Right ventricle myocardium superior (tissue), 1 donor: ENCODE measurements around the gene TMEM245. TPM values are rescaled to one million over a fixed set of nuclear protein-coding genes. Genes with fewer than 3 reads are reported as not detected.

Experiments
- ATAC-seq: fragments of 200-7000 bp; cut with Tn5 transposase; one replicate; pipeline ENCODE4 v1.9.1; 2020; ENCODE audit warnings: mild to moderate bottlenecking; ENCODE audit not compliant: poor library complexity
- DNase-seq: peaks from one replicate; pipeline ENCODE4 v3.0.0-alpha.2; 2020
- intact Hi-C: fragments of 100-400 bp; cut with DNase I; formaldehyde crosslinking; loops from one replicate; pipeline ENCODE4 v1.11.2; 2022
- total RNA-seq: library from RNA; stranded (reverse); fragmentation: NEBNext Ultra II Directional; extraction: Animal tissue kit (Norgen Biotek cat#: 25700); gene quantifications from one replicate; pipeline ENCODE4 v1.2.1, GENCODE V29; 2021
- donor health status: DM: no; HTN: yes; CAD: no; lungs with severe emphysema.

Gene TMEM245
- total RNA-seq, 1 donor from 2014 or later = 102 TPM

DNA sequence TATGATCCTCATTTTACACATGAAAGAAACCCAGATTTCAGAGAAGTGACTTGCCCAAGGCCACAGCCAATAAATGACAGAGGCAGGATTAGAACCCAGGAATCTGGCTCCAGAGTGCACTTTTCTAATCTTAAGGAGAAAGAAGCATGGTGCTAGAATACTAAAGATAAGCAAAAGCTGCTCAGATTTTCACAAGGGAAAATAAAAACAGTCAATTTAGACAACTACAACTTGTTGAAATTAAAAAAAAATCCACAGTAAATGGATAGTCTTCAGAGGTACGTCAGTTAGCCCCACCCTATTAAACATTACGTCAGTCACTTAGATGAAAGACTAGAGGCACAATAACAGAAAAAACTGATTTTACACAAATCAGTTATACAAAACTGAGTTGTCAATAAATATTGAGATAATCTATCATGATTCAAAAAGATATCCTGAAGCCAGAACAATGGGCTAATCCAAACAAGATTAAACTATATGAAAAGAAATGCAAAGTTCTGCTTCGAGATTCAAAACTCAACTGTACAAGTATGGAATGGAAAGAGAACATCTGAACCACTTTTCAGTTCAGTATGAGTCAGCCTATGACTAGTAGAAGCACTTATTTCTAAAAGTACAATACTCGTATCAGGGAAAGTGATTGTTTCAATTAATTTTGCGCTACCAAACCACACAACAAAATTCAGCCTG lies 9.3 kb downstream of the TMEM245 start:
- intact Hi-C loops = no loop called here
- DNase-seq (no peak), ATAC-seq (peak; percentile 26)

DNA sequence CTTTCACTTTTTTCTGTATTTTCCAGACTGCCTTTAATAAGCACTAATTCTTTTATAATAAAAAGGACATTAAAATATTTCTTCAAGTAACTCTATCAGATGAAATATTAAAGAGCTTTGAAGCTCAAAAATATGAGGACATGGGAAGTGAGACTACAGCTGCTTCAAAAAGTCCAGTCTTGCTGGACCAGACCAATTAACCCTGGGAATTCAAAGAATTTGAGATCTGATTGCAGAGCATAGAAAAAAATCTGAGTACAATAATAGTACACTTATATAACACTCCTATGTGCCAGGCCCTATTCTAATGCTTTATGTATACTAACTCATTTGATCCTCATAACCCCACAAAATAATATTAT lies 9.8 kb downstream of the TMEM245 start:
- intact Hi-C loops = no loop called here
- peak; percentile 47 for ATAC-seq

DNA sequence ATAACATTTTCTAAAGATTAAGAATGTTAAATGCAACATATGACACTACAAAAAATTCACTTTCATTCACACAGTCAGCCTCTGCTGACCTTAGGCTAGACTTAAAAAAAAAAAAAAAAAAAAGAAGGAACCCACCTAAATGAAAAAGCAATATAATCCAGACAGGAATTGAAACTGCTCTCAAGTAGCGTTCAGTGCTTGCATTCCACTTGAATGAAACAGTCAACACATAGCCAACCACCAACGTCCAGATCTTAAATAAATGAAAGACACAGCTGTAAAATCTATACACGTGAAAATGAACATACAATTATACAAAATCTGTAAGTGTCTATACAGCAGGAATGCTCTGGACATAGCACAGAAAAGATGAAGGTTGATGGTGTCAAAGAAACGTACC lies 11.4 kb downstream of the TMEM245 start:
- intact Hi-C loops = no loop called here
- DNase-seq (no peak), ATAC-seq (no peak)

More for the DNA sequence above, 9.8 kb downstream of the TMEM245 start:
- DNase-seq = no peak

DNA sequence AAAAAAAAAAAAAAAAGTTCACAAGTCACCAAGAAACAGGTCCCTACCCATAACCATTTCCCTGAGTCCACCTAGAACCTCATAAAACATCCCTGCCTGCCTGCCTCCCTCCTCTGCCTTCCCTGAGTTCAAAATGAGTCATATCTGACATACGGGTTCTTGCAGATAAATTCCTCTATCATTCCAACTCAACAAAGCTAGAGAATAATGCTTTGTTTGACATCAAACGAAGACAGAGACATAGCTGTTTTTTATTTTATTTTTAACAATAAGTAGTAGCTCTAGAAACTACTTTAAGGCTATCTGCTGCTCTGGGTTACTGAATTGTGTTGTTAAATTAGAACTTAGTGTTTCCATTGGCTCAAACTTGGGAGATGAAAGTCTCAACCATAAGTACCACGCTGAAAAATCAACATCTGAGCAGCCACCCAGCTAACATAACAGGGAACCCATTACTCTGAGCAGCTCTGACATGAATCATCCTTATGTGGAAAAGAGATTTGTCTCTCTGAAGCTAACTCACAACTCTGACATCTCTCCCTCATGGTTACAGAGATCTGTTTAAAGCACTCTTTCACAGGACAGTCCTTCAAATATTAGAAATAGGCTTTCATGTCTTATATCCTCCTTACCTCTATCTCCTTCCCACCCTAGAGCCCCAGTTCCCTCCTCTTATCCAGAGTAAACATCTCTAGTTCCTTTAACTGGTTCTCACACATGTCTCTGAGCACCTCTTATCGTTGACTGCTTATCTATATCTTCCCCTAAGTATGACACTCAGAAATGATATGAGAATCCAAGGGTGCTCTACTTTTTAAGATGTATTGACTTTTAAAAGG lies 12.1 kb downstream of the TMEM245 start:
- ATAC-seq (peak; percentile 3), DNase-seq (no peak)
- intact Hi-C loops = no loop called here

GRCh38 chr9:109101810-109102209 lies 17.9 kb downstream of the TMEM245 start:
- ATAC-seq (no peak), DNase-seq (no peak)
- intact Hi-C loops = no loop called here

DNA sequence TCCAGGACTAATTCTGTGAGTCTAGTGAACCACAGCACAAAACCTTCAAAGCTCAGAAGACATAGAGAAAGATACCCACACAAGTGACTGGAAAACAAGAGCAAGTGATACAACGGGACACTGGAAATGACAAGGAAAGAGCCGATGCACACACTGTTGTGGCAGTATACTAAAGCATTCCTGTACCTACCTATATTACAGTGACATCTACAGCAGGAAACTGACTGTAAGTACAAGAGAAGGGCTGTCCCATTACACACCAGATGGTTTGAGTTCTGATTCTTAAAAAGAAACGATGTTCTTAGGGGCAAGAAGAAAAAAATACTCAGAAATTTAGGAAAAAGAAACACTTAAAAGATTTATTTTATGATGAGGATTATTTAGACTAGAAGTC lies 18.5 kb downstream of the TMEM245 start:
- intact Hi-C loops = no loop called here
- DNase-seq (no peak), ATAC-seq (no peak)

DNA sequence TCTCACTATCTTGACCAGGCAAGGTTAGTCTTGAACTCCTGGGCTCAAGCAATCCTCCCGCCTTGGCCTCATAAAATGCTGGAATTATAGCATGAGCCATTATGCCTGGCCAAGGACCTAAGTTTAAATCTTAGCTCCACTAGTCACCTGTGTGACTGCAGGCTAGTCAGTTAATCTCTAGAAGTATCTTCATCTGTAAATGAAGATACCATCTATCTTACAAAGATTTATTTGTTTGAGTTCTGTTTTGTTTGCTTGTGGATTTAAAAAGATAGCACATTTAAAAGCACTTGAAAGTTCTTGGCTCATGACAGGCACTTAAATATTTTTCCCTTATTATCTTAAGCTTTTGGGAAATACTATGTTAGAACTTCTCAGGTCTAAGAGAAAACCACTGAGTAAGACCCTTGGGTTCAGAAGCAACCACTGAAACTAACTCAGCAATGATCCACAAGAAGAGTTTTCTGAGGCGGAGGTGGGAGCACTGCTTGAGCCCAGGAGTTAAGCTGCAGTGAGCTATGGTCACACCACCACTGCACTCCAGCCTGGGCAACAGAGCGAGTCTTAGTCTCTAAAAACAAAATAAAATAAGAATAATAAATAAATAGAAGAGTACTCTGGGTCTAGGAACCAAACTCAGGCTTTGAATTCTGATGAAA lies 19.1 kb downstream of the TMEM245 start:
- ATAC-seq (no peak), DNase-seq (no peak)
- intact Hi-C loops = no loop called here

- peak; percentile 7 for ATAC-seq
- DNase-seq = no peak
- intact Hi-C loops = no loop called here
These were observed 20.8 kb downstream of the TMEM245 start for GRCh38 chr9:109098960-109099308.

GRCh38 chr9:109098171-109098959 lies 21.4 kb downstream of the TMEM245 start:
- DNase-seq (no peak), ATAC-seq (peak; percentile 79)
- intact Hi-C loops = no loop called here

DNA sequence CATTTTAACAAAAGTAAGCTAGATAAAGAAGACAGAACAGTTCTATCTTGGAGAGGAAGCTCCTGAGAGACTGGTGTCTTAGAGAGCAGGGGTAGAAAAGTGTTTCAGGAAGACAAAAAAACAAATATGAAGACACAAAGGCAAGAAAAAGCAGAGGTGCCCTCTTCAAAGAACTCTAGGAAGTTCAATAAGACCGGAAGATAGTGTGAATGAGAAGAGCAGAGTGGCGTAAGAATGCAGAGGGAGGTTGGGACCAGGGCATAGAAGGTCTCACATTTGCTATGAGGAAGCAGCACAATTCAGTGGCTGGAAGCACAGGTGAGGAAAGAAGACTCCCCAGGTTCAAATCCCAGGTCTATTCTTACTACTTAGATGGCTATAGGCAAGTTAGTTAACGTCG lies 22.6 kb downstream of the TMEM245 start:
- no peak for DNase-seq
- intact Hi-C loops = no loop called here
- no peak for ATAC-seq

GRCh38 chr9:109095321-109095720 lies 24.4 kb downstream of the TMEM245 start:
- no peak for ATAC-seq
- no peak for DNase-seq
- intact Hi-C loops = no loop called here

- DNase-seq (no peak), ATAC-seq (no peak)
- intact Hi-C loops = no loop called here
These were observed 25.5 kb downstream of the TMEM245 start for GRCh38 chr9:109094268-109094667.

DNA sequence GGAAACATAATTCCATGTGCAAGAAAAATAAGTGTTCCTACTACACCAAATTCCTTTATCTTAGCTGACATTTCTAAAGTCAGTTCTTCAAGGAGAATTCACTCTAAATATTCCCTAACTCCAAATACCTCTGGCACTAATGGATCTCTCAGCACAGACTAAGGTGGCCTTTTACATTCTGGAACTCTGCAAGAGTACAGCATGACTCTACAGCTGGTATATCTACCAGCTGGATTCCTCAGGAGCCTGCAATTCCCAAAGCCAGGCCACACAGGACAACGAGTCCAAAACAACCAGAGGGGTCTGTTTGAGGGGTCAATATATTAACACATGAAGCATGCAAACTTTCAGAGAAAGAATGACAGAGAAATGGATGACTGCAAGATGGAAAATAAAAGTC lies 27.2 kb downstream of the TMEM245 start:
- peak; percentile 55 for ATAC-seq
- intact Hi-C loops = no loop called here
- no peak for DNase-seq

DNA sequence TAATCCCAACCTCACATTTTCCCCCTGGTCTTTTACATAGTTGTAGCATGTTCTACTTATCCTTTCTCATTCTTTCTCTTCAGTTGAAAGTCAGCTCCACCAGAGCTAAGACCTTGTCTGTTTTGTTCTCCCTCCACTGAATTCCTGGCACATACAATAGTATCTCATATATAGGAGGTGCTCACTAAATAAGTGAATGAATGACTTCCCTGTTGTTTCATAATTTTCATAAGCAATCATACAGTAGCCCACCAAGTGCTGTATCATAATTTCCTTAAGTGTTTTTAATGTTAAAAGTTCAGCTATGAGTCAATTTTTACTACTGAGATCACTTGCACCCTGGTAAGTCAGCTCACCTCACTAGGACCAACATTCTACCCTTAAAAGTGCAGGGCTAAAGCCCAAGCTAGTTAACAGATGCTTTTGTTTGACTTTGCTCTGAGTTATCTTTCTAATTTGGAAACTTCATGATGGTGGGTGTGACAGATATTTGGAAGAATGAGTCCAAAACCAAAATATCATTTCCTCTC lies 27.6 kb downstream of the TMEM245 start:
- DNase-seq (no peak), ATAC-seq (no peak)
- intact Hi-C loops = no loop called here

DNA sequence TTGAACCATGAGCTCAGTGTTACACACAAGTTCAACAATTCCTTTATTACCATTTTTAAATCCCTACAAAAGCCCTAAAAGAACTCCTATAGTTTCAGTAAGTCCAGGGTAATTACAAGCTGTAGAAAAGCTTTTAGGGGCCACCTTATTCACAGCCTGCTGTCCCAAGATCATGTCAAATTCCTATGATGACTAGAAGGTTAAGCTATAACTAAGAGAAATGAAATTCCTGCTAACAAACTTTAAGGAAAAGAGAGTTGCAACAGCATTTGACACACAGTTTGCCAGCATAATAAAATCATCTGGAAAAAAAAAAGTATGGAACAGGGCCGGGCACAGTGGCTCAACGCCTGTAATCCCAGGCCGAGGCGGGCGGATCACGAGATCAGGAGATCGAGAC lies 31.5 kb downstream of the TMEM245 start:
- no peak for ATAC-seq
- DNase-seq = no peak
- intact Hi-C loops = no loop called here

- ATAC-seq (no peak), DNase-seq (no peak)
- intact Hi-C loops = no loop called here
These were observed 32.0 kb downstream of the TMEM245 start for GRCh38 chr9:109087795-109088194.

DNA sequence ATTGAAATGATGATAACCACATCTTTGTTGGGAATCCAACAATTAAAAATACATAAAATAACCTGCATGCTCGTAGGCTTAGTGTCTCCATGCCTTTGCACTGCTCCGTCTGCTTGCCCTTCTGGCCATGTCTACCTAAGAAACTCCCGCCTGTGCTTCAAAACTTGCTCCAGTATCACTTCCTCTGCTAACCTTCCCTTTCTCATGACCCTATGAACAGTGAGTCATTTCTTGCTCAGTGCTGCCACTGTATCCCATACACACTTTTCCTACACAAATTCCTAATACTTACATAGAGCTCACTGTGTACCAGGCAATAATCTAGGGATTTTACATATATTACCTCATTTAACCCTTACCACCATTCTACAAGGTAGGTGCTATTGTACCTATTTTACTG lies 33.5 kb downstream of the TMEM245 start:
- ATAC-seq (no peak), DNase-seq (no peak)
- intact Hi-C loops = no loop called here

DNA sequence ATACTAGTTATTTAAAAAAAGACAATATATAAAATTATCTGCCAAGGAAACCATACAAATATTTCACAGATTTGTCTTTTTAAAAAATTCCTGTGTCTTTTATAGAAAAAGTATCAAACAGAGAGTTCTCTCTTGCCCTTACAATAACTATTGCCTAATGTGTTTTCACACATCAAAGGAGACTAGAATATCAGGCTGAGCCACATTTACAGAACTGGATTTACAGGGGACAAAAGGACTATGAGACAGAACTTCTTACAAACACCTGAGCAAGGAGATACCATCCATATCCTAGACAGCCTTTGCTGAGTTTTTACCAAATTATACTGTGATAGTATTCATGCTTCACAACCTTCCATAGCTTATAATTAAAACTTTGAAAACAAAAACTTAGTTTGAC lies 34.2 kb downstream of the TMEM245 start:
- ATAC-seq = no peak
- intact Hi-C loops = no loop called here
- DNase-seq = no peak

GRCh38 chr9:109083813-109084405 lies 35.8 kb downstream of the TMEM245 start:
- no peak for ATAC-seq
- intact Hi-C loops = no loop called here
- no peak for DNase-seq
